H9 (cell line): ENCODE data around the gene CDH13. TPM values are rescaled to one million over a fixed set of nuclear protein-coding genes. Genes with fewer than 3 reads are reported as not detected.

Experiments used
- DNase-seq: peaks from one replicate; pipeline ENCODE4 v3.0.0-alpha.2; 2017
- H2AFZ ChIP-seq: one replicate; pipeline ENCODE4 v1.6.1; 2013; ENCODE audit warnings: mild to moderate bottlenecking, low read length, control low read depth, moderate library complexity
- H2AK5ac ChIP-seq: 2 replicates; pipeline ENCODE4 v1.6.1; 2013; ENCODE audit warnings: low read length, control low read depth, mixed read lengths; ENCODE audit not compliant: insufficient read length
- H2BK120ac ChIP-seq: one replicate; pipeline ENCODE4 v1.6.1; 2013; ENCODE audit warnings: low read depth, mild to moderate bottlenecking, low read length, control low read depth, inconsistent platforms; ENCODE audit not compliant: poor library complexity, severe bottlenecking
- H2BK12ac ChIP-seq: 2 replicates; pipeline ENCODE4 v1.6.1; 2013; ENCODE audit warnings: low read length, control low read depth, mixed read lengths, low read depth; ENCODE audit not compliant: insufficient read length
- H2BK15ac ChIP-seq: 2 replicates; pipeline ENCODE4 v1.6.1; 2013; ENCODE audit warnings: low read depth, low read length, control low read depth
- H2BK20ac ChIP-seq: one replicate; pipeline ENCODE4 v1.6.1; 2013; ENCODE audit warnings: low read depth, mild to moderate bottlenecking, low read length, control low read depth, inconsistent platforms; ENCODE audit not compliant: poor library complexity, severe bottlenecking
- H2BK5ac ChIP-seq: 2 replicates; pipeline ENCODE4 v1.6.1; 2013; ENCODE audit warnings: low read length, control low read depth, mixed read lengths; ENCODE audit not compliant: insufficient read length
- H3K14ac ChIP-seq: 2 replicates; pipeline ENCODE4 v1.6.1; 2013; ENCODE audit warnings: low read length, control low read depth; ENCODE audit not compliant: insufficient read depth
- H3K18ac ChIP-seq: 2 replicates; pipeline ENCODE4 v1.6.1; 2013; ENCODE audit warnings: low read depth, mild to moderate bottlenecking, mixed read lengths, low read length, control low read depth; ENCODE audit not compliant: insufficient read length
- H3K23ac ChIP-seq: 2 replicates; pipeline ENCODE4 v1.6.1; 2013; ENCODE audit warnings: low read length, control low read depth, mixed read lengths, low read depth; ENCODE audit not compliant: insufficient read length
- H3K23me2 ChIP-seq: 2 replicates; pipeline ENCODE4 v1.6.1; 2013; ENCODE audit warnings: low read depth, mild to moderate bottlenecking, mixed read lengths, low read length, control low read depth; ENCODE audit not compliant: insufficient read length, poor library complexity, severe bottlenecking
- H3K27ac ChIP-seq: 2 replicates; pipeline ENCODE4 v1.5.1; 2013; ENCODE audit warnings: low read length, control low read depth, mixed read lengths, low read depth; ENCODE audit not compliant: insufficient read length
- H3K27me3 ChIP-seq: 2 replicates; pipeline ENCODE4 v1.6.1; 2013; ENCODE audit warnings: low read length, control low read depth, inconsistent platforms; ENCODE audit not compliant: insufficient read depth
- H3K4ac ChIP-seq: 2 replicates; pipeline ENCODE4 v1.6.1; 2013; ENCODE audit warnings: low read depth, mild to moderate bottlenecking, control low read depth, inconsistent platforms, low read length, moderate library complexity
- H3K4me1 ChIP-seq: 2 replicates; pipeline ENCODE4 v1.6.1; 2013; ENCODE audit warnings: low read length, control low read depth, inconsistent platforms; ENCODE audit not compliant: insufficient read depth
- H3K4me2 ChIP-seq: 2 replicates; pipeline ENCODE4 v1.6.1; 2013; ENCODE audit warnings: low read length, control low read depth, mixed read lengths; ENCODE audit not compliant: insufficient read length, insufficient read depth
- H3K56ac ChIP-seq: 2 replicates; pipeline ENCODE4 v1.6.1; 2013; ENCODE audit warnings: low read depth, mild to moderate bottlenecking, mixed read lengths, low read length, control low read depth; ENCODE audit not compliant: insufficient read length
- H3K79me1 ChIP-seq: 2 replicates; pipeline ENCODE4 v1.6.1; 2013; ENCODE audit warnings: low read depth, mild to moderate bottlenecking, moderate library complexity, low read length, control low read depth, inconsistent platforms; ENCODE audit not compliant: insufficient read depth, poor library complexity, severe bottlenecking
- H3K79me2 ChIP-seq: 2 replicates; pipeline ENCODE4 v1.6.1; 2013; ENCODE audit warnings: low read length, control low read depth, inconsistent platforms; ENCODE audit not compliant: insufficient read depth
- H3K9ac ChIP-seq: 2 replicates; pipeline ENCODE4 v1.6.1; 2013; ENCODE audit warnings: low read length, control low read depth, mixed read lengths; ENCODE audit not compliant: insufficient read length; ENCODE audit errors: extremely low read depth
- H3K9me3 ChIP-seq: one replicate; pipeline ENCODE4 v1.6.1; 2013; ENCODE audit warnings: low read depth, low read length, inconsistent platforms; ENCODE audit not compliant: control insufficient read depth
- H3T11ph ChIP-seq: one replicate; pipeline ENCODE4 v1.6.1; 2013; ENCODE audit warnings: mild to moderate bottlenecking, low read length, control low read depth, inconsistent platforms
- H4K20me1 ChIP-seq: one replicate; pipeline ENCODE4 v1.6.1; 2013; ENCODE audit not compliant: control insufficient read depth, insufficient read length, insufficient read depth
- H4K5ac ChIP-seq: 2 replicates; pipeline ENCODE4 v1.6.1; 2013; ENCODE audit warnings: low read depth, mild to moderate bottlenecking, mixed read lengths, low read length, control low read depth; ENCODE audit not compliant: insufficient read length
- H4K8ac ChIP-seq: replicated peaks from 2 replicates; pipeline ENCODE4 v1.6.1; 2013; ENCODE audit warnings: low read length, control low read depth, mixed read lengths, low read depth; ENCODE audit not compliant: insufficient read length
- H4K91ac ChIP-seq: 2 replicates; pipeline ENCODE4 v1.6.1; 2013; ENCODE audit warnings: low read depth, mild to moderate bottlenecking, moderate library complexity, mixed read lengths, low read length, control low read depth; ENCODE audit not compliant: insufficient read length
- H3K27ac Mint-ChIP-seq, 3 experiments: 2 replicates in 2 of 3; 3 replicates in 1 of 3; pipeline ENCODE4 v1.8.0; 2020 to 2021; ENCODE audit warnings: mixed read lengths in 3 of 3, mild to moderate bottlenecking in 1 of 3, moderate library complexity in 1 of 3
- H3K27me3 Mint-ChIP-seq: 2 replicates; pipeline ENCODE4 v1.8.0; 2021; ENCODE audit warnings: low read depth, mild to moderate bottlenecking, moderate library complexity, mixed read lengths
- H3K36me3 Mint-ChIP-seq, 3 experiments: 2 replicates in 2 of 3; 3 replicates in 1 of 3; pipeline ENCODE4 v1.8.0; 2020 to 2021; ENCODE audit warnings: low read depth in 3 of 3, mixed read lengths in 3 of 3; ENCODE audit not compliant: insufficient read depth in 1 of 3
- H3K4me1 Mint-ChIP-seq, 2 experiments: 2 replicates each; pipeline ENCODE4 v1.8.0; 2020; ENCODE audit warnings: mixed read lengths in 2 of 2
- H3K4me3 Mint-ChIP-seq, 2 experiments: 2 replicates in 1 of 2; 3 replicates in 1 of 2; pipeline ENCODE4 v1.8.0; 2020 to 2021; ENCODE audit warnings: mild to moderate bottlenecking in 2 of 2, mixed read lengths in 2 of 2, moderate library complexity in 1 of 2
- H3K9me3 Mint-ChIP-seq, 2 experiments: 2 replicates in 1 of 2; 3 replicates in 1 of 2; pipeline ENCODE4 v1.8.0; 2020; ENCODE audit warnings: mild to moderate bottlenecking in 2 of 2, mixed read lengths in 2 of 2, moderate library complexity in 1 of 2
- WGBS: extraction: QIAGEN DNeasy Blood & Tissue Kit; methylation state at CpG from one replicate; pipeline ENCODE4 v1.1.7; 2013; ENCODE audit warnings: missing lambda C conversion rate, low lambda C conversion rate, mixed read lengths; ENCODE audit not compliant: insufficient read length; ENCODE audit errors: extremely low coverage; 5-methylcytosine and 5-hydroxymethylcytosine counted together
- total RNA-seq: library from RNA; stranded (reverse); gene quantifications from 2 replicates; pipeline ENCODE4 v1.2.1, GENCODE V29; 2021
- TF ChIP-seq, protein P1 (sequence below): fragments of 200-600 bp; sonication (generic); conservative IDR thresholded peaks from 3 replicates; pipeline ENCODE4 v1.8.0; 2021; ENCODE audit warnings: antibody characterized with exemption, mild to moderate bottlenecking

Gene CDH13
- total RNA-seq, 1 experiment from 2014 or later, result 1.5 TPM

DNA sequence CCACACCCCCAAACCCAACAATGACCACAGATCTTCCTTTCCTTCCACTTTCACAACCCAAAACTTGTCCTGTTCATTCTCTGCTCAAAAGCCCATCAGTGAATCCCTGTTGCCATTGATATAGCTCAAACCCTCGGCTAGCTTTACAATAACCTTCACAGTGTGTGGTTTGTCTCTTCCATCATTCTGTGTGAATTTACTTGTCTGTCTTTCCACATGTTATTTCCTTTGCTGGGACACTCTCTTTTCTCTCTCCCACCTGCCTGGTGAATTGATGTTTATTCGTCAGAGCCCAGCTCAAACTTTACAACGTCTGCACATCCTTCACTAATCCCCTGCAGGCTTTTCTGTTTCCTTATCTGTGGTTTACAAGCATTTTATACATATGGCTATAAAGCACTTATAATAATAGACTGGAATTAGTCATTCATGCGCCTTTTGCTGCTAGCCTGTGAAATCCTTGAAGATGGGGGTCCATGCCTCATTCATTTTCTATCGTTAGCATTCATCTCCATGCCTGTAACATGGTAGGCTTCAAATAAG lies 114.4 kb downstream of the CDH13 start:
- WGBS, result no CpG with 5 or more reads among the region's 5 CpGs
- H3K4me3 Mint-ChIP-seq, result no peak overlapping the region

More for the DNA sequence above, 114.4 kb downstream of the CDH13 start:
- H3K27ac Mint-ChIP-seq, result no peak overlapping the region
- Histone ChIP-seq H2AFZ (no peak overlapping the region), H3K4me2 (no peak overlapping the region), H3K56ac (no peak overlapping the region), H2AK5ac (no peak overlapping the region), H3K9ac (no peak overlapping the region), H3K23me2 (no peaks in the 10 kb centered on the region), H3K18ac (no peak overlapping the region), H4K20me1 (no peaks in the 10 kb centered on the region), H3K9me3 (no peaks in the 10 kb centered on the region), H3T11ph (no peak overlapping the region), H3K14ac (no peak overlapping the region), H3K4ac (no peak overlapping the region), H4K91ac (no peak overlapping the region), H2BK15ac (no peak overlapping the region), H2BK20ac (no peak overlapping the region), H3K4me1 (no peaks in the 10 kb centered on the region), H2BK12ac (no peak overlapping the region), H3K27me3 (no peaks in the 10 kb centered on the region), H2BK120ac (no peak overlapping the region), H3K27ac (no peak overlapping the region), H3K23ac (no peak overlapping the region), H2BK5ac (no peak overlapping the region), H3K79me2 (no peaks in the 10 kb centered on the region), H4K5ac (no peak overlapping the region), H3K79me1 (no peaks in the 10 kb centered on the region), H4K8ac (no peak overlapping the region)
- H3K9me3 Mint-ChIP-seq, result no peaks in the 10 kb centered on the region; a peak in 1 of 5 replicates
- TF ChIP-seq, protein P1, sequence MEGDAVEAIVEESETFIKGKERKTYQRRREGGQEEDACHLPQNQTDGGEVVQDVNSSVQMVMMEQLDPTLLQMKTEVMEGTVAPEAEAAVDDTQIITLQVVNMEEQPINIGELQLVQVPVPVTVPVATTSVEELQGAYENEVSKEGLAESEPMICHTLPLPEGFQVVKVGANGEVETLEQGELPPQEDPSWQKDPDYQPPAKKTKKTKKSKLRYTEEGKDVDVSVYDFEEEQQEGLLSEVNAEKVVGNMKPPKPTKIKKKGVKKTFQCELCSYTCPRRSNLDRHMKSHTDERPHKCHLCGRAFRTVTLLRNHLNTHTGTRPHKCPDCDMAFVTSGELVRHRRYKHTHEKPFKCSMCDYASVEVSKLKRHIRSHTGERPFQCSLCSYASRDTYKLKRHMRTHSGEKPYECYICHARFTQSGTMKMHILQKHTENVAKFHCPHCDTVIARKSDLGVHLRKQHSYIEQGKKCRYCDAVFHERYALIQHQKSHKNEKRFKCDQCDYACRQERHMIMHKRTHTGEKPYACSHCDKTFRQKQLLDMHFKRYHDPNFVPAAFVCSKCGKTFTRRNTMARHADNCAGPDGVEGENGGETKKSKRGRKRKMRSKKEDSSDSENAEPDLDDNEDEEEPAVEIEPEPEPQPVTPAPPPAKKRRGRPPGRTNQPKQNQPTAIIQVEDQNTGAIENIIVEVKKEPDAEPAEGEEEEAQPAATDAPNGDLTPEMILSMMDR, result no peak
- no peaks in the 10 kb centered on the region for H3K36me3 Mint-ChIP-seq
- H3K4me1 Mint-ChIP-seq, result no peaks in the 10 kb centered on the region
- peaks cover 3% of the 10 kb centered on the region for H3K27me3 Mint-ChIP-seq
- no peak for DNase-seq
